GM12878 (cell line): ENCODE data around the gene MAPKAPK2. TPM values are rescaled to one million over a fixed set of nuclear protein-coding genes. Genes with fewer than 3 reads are reported as not detected.
A peak's percentile ranks its signal among the peaks of the same experiment; 100 is the strongest.

Source experiments
- CUX1 ChIP-seq: IDR thresholded peaks from 2 replicates; pipeline ENCODE4 v1.6.1; 2012; ENCODE audit warnings: improper control_type of control experiment, low read depth, low read length; ENCODE audit not compliant: insufficient replicate concordance
- NR2F1 ChIP-seq: fragments of 450-650 bp; conservative IDR thresholded peaks from 2 replicates; pipeline ENCODE4 v1.6.1; 2017; ENCODE audit warnings: mild to moderate bottlenecking
- PKNOX1 ChIP-seq: fragments of 450-650 bp; IDR thresholded peaks from 2 replicates; pipeline ENCODE4 v1.6.1; 2016; ENCODE audit warnings: mild to moderate bottlenecking
- POU2F2 ChIP-seq: IDR thresholded peaks from 3 replicates; pipeline ENCODE4 v1.6.1; 2011; ENCODE audit warnings: low read depth, mild to moderate bottlenecking, low read length, borderline replicate concordance
- polyA plus RNA-seq, 11 experiments: library from polyadenylated mRNA; depleted of rRNA in 4 of 11; unstranded in 6 of 11; stranded (reverse) in 5 of 11; fragments of >200 nt; fragmentation: Nextera tagmentation in 4 of 11; fragmentation: Illumina TruSeq in 1 of 11; extraction: Ambion mirVana in 4 of 11; extraction: Trizol in 1 of 11; gene quantifications; 1 replicate in 1 of 11; 2 replicates in 10 of 11; pipeline versions ENCODE4 v1.2.1 to v1.2.3, GENCODE V29; 2011 to 2016; ENCODE audit warnings: inconsistent platforms in 2 of 11, missing spikeins in 2 of 11, low read depth in 1 of 11
- total RNA-seq, 4 experiments: library from RNA; depleted of rRNA in 3 of 4; stranded (reverse); fragments of >200 nt in 3 of 4; fragmentation: Illumina TruSeq in 1 of 4; extraction: Trizol in 1 of 4; gene quantifications; 2 replicates each; pipeline versions ENCODE4 v1.2.1 to v1.2.3, GENCODE V29; 2013 to 2021

Gene MAPKAPK2
- total and polyA plus RNA-seq, 10 of the 15 experiments (the other 5 are each of a cell fraction or from before 2014, with no cell fraction given), result 0.72 to 92.2 (median 49.3) TPM

- TF ChIP-seq CUX1 (no peak), NR2F1 (no peak), PKNOX1 (peak; percentile 15; the same call in 1 of the 2 replicates), POU2F2 (peak; percentile 59; the same call in 2 of the 3 replicates)
- TF ChIP-seq, all 136 proteins: peak for 5
Observed at GRCh38 chr1:206741142-206741701, 56.5 kb downstream of the MAPKAPK2 start (continued).
